Measurements from ENCODE around the gene COX15.

COX15 gene

DNA sequence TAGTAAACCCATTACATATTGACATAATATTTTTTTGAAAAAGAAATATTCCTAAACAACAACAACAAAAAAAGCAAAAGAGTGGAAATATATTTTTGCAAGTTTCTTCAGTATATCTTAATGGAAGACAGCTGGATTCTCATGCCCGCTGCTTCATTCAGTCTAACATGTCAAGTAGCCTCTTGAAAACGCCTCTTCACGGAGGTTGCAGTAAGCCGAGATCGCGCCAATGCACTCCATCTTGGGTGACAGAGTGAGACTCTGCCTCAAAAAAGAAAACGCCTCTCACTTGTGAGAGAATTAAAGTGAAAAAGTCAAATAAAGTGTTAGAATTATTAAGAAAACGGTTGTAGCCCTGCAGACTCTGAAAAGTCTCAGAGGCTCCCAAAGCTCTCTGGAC lies 1.4 kb upstream of the COX15 start:
- TF ChIP-seq CTCF (IDR thresholded peaks at IDR 0.05): no peak
- Histone ChIP-seq H2AFZ (no peak overlapping the region), H3K4me1 (no peaks in the 10 kb centered on the region), H3K9me3 (ENCODE audit: control insufficient read depth, low read length) (no peaks in the 10 kb centered on the region), H3K27me3 (ENCODE audit: control insufficient read depth, insufficient read depth, low read length) (no peaks in the 10 kb centered on the region), H3K4me3 (ENCODE audit: low read depth, low read length) (no peak overlapping the region), H3K36me3 (ENCODE audit: control insufficient read depth, insufficient read depth, low read length) (no peaks in the 10 kb centered on the region), H3K9ac (no peak overlapping the region), H3K4me2 (ENCODE audit: low read length) (no peak overlapping the region), H3K79me2 (no peaks in the 10 kb centered on the region), H3K27ac (no peak overlapping the region)

GRCh38 chr10:99731306-99732032 lies 458 bp downstream of the COX15 start:
- Histone ChIP-seq H3K4me2 (ENCODE audit: low read length) (peak overlapping the region; percentile 68), H3K79me2 (no peaks in the 10 kb centered on the region), H3K27ac (peak overlapping the region; percentile 91), H2AFZ (peak overlapping the region; percentile 97), H3K4me3 (ENCODE audit: low read depth, low read length) (peak overlapping the region; percentile 80), H3K9me3 (ENCODE audit: control insufficient read depth, low read length) (no peaks in the 10 kb centered on the region), H3K36me3 (ENCODE audit: control insufficient read depth, insufficient read depth, low read length) (no peaks in the 10 kb centered on the region), H3K9ac (peak overlapping the region; percentile 51), H3K4me1 (no peaks in the 10 kb centered on the region), H3K27me3 (ENCODE audit: control insufficient read depth, insufficient read depth, low read length) (no peaks in the 10 kb centered on the region)
- TF ChIP-seq CTCF (IDR thresholded peaks at IDR 0.05): no peak

DNA sequence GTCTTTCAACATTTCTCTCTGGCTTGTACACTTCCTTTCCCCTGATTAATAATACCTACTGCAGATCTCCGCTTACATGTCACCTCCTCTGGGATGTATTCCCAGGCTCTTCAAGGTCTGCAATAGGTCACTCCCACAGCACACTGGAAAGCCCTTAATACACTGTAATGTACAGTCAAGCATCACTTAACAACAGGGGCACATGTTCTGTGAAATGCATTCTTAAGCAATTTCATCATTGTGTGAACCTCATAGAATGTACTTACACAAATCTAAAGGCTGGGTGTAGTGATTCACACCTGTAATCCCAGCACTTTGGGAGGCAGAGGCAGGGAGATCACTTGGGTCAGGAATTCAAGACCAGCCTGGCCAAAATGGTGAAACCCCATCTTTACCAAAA lies 1.9 kb downstream of the COX15 start:
- Histone ChIP-seq H3K36me3 (ENCODE audit: control insufficient read depth, insufficient read depth, low read length) (no peaks in the 10 kb centered on the region), H3K4me3 (ENCODE audit: low read depth, low read length) (no peak overlapping the region), H3K27ac (no peak overlapping the region), H3K9me3 (ENCODE audit: control insufficient read depth, low read length) (no peaks in the 10 kb centered on the region), H3K4me1 (no peaks in the 10 kb centered on the region), H2AFZ (no peak overlapping the region), H3K9ac (no peak overlapping the region), H3K79me2 (no peaks in the 10 kb centered on the region), H3K27me3 (ENCODE audit: control insufficient read depth, insufficient read depth, low read length) (no peaks in the 10 kb centered on the region), H3K4me2 (ENCODE audit: low read length) (no peak overlapping the region)
- TF ChIP-seq CTCF (IDR thresholded peaks at IDR 0.05): no peak

DNA sequence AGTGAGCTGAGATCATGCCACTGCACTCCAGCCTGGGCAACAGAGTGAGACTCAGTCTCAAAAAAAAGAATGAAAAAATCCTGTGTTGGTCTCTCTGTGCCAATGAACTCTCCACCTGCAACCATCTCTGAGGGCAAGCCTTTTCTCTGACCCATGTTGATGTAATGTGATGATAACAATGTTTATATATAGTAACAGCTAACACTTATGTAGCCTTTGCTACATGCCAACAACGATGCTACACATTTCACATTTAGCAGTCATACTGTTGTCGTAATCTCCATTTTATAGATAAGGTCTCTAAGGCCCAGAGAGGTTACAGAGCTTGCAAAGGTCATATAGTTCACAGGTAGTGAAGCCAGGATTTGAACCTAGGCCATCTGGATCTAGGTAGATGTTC lies 11.5 kb downstream of the COX15 start:
- no peaks in the 10 kb centered on the region for H3K36me3 ChIP-seq (ENCODE audit: control insufficient read depth, insufficient read depth, low read length)
- H3K4me2 ChIP-seq (ENCODE audit: low read length): no peak overlapping the region
- H3K9me3 ChIP-seq (ENCODE audit: control insufficient read depth, low read length): no peaks in the 10 kb centered on the region

More for the DNA sequence above, 11.5 kb downstream of the COX15 start:
- no peaks in the 10 kb centered on the region for H3K27me3 ChIP-seq (ENCODE audit: control insufficient read depth, insufficient read depth, low read length)
- H3K27ac ChIP-seq: no peak overlapping the region
- H3K4me3 ChIP-seq (ENCODE audit: low read depth, low read length): no peak overlapping the region
- no peak for TF ChIP-seq CTCF (IDR thresholded peaks at IDR 0.05)
- no peaks in the 10 kb centered on the region for H3K4me1 ChIP-seq
- no peak overlapping the region for H3K9ac ChIP-seq
- H3K79me2 ChIP-seq: no peaks in the 10 kb centered on the region
- H2AFZ ChIP-seq: no peak overlapping the region

Measured in parathyroid adenoma (tissue), 2 donors.